Measurements from ENCODE around the gene TECR. TPM values are rescaled to one million over a fixed set of nuclear protein-coding genes. Genes with fewer than 3 reads are reported as not detected.

Gene TECR
- 10 to 100 TPM; 93.5 to 98.5 TPM for total RNA-seq

- CTCF ChIA-PET, result interaction anchor here (1.0 kb wide), 2 partner anchors 25 to 28 kb away, joined by 3 to 5 read pairs; no protein-coding TSS in a partner anchor
- H3K9me3 Mint-ChIP-seq, result no peaks in the 10 kb centered on the region
- POLR2A ChIA-PET, result interaction anchor here (0.7 to 2.1 kb wide), 3 partner anchors 11 to 28 kb away, joined by 3 to 7 read pairs (median 6); partner anchors contain the start of gene DNAJB1
- H3K27ac Mint-ChIP-seq, result peak within 1 kb of the TSS; percentile 96
- H3K27me3 Mint-ChIP-seq, result no peaks in the 10 kb centered on the region
- peaks cover 32% of the 10 kb centered on the region for H3K4me1 Mint-ChIP-seq (ENCODE audit: low read depth)
- ATAC-seq (peak; percentile 99), DNase-seq (peak; percentile 100)
- TF ChIP-seq CTCF (IDR thresholded peaks at IDR 0.05), result no peak
- H3K4me3 Mint-ChIP-seq, result peak within 1 kb of the TSS; percentile 88
- intact Hi-C loops (cut with micrococcal nuclease), result no loop called here
- peaks cover 12% of the 10 kb centered on the region for H3K36me3 Mint-ChIP-seq (ENCODE audit: low read depth)
Observed at GRCh38 chr19:14529254-14530004, at the start of gene TECR. TSS of gene TECR (plus strand) at chr19:14529594. CDS start at chr19:14529697, 103 bp downstream.

GRCh38 chr19:14479975-14480699, 49.3 kb upstream of the TECR start:
- peaks cover 16% of the 10 kb centered on the region for H3K4me1 Mint-ChIP-seq (ENCODE audit: low read depth)
- no peaks in the 10 kb centered on the region for H3K27me3 Mint-ChIP-seq
- no peaks in the 10 kb centered on the region for H3K36me3 Mint-ChIP-seq (ENCODE audit: low read depth)
- ATAC-seq (peak; percentile 59), DNase-seq (peak; percentile 78)
- intact Hi-C loops (cut with micrococcal nuclease), result loop anchor here (5.0 kb wide), 1 partner anchor 48 kb away; the partner anchor contains the start of gene PKN1
- no peak overlapping the region for H3K4me3 Mint-ChIP-seq
- TF ChIP-seq CTCF (IDR thresholded peaks at IDR 0.05), result peak; percentile 98
- no peaks in the 10 kb centered on the region for H3K9me3 Mint-ChIP-seq
- ChIA-PET POLR2A (interaction anchor here (0.8 to 1.2 kb wide), 3 partner anchors 9 to 62 kb away, joined by 3 read pairs; no protein-coding TSS in a partner anchor), CTCF (interaction anchor here (0.6 to 4.0 kb wide), 45 partner anchors 7 to 628 kb away, joined by 3 to 37 read pairs (median 5); partner anchors contain the start of genes ASF1B, DDX39A, DNAJB1 and GIPC1)
- H3K27ac Mint-ChIP-seq, result no peak overlapping the region

- no peaks in the 10 kb centered on the region for H3K27me3 Mint-ChIP-seq
- CTCF ChIA-PET, result interaction anchor here (0.6 to 4.0 kb wide), 42 partner anchors 8 to 628 kb away, joined by 3 to 37 read pairs (median 6); partner anchors contain the start of genes ASF1B, DDX39A, DNAJB1 and GIPC1
- no peak overlapping the region for H3K4me3 Mint-ChIP-seq
- H3K4me1 Mint-ChIP-seq (ENCODE audit: low read depth), result peaks cover 13% of the 10 kb centered on the region
- POLR2A ChIA-PET, result interaction anchor here (0.8 to 1.2 kb wide), 4 partner anchors 8 to 63 kb away, joined by 3 read pairs; no protein-coding TSS in a partner anchor
- intact Hi-C loops (cut with micrococcal nuclease), result no loop called here
- H3K27ac Mint-ChIP-seq, result no peak overlapping the region
- TF ChIP-seq CTCF (IDR thresholded peaks at IDR 0.05), result no peak
- ATAC-seq (no peak), DNase-seq (no peak)
- H3K9me3 Mint-ChIP-seq, result no peaks in the 10 kb centered on the region
- no peaks in the 10 kb centered on the region for H3K36me3 Mint-ChIP-seq (ENCODE audit: low read depth)
Observed at GRCh38 chr19:14480700-14481079, 48.7 kb upstream of the TECR start.

GRCh38 chr19:14482172-14482941, 47.0 kb upstream of the TECR start:
- POLR2A ChIA-PET, result interaction anchor here (0.7 to 1.5 kb wide), 2 partner anchors 10 kb away, joined by 3 read pairs; no protein-coding TSS in a partner anchor
- H3K4me3 Mint-ChIP-seq, result no peak overlapping the region
- no peak for TF ChIP-seq CTCF (IDR thresholded peaks at IDR 0.05)
- no peak for ATAC-seq
- intact Hi-C loops (cut with micrococcal nuclease), result no loop called here
- H3K27me3 Mint-ChIP-seq, result no peaks in the 10 kb centered on the region
- no peak for DNase-seq
- no peak overlapping the region for H3K27ac Mint-ChIP-seq
- peaks cover 5% of the 10 kb centered on the region for H3K4me1 Mint-ChIP-seq (ENCODE audit: low read depth)
- CTCF ChIA-PET, result interaction anchor here (4.0 kb wide), 2 partner anchors 15 to 54 kb away, joined by 24 to 37 read pairs; partner anchors contain the start of gene GIPC1
- peaks cover 3% of the 10 kb centered on the region for H3K36me3 Mint-ChIP-seq (ENCODE audit: low read depth)
- no peaks in the 10 kb centered on the region for H3K9me3 Mint-ChIP-seq
